Activated naive CD8-positive, alpha-beta T cell treated with anti-CD3 and anti-CD28 coated beads, Interleukin-2, amount 50 U/mL, for 16 hours (primary cell): ENCODE results near the gene ZBTB17.
"Not testable (repeated sequence)": the region's sequence is repeated elsewhere in the genome, so short reads cannot be mapped to it uniquely, and the experiment has no call there.

Experiments used
- DNase-seq: peaks from one replicate; pipeline ENCODE4 v3.0.0-alpha.2; 2020; ENCODE audit warnings: low read depth, low spot score

ZBTB17 gene

DNA sequence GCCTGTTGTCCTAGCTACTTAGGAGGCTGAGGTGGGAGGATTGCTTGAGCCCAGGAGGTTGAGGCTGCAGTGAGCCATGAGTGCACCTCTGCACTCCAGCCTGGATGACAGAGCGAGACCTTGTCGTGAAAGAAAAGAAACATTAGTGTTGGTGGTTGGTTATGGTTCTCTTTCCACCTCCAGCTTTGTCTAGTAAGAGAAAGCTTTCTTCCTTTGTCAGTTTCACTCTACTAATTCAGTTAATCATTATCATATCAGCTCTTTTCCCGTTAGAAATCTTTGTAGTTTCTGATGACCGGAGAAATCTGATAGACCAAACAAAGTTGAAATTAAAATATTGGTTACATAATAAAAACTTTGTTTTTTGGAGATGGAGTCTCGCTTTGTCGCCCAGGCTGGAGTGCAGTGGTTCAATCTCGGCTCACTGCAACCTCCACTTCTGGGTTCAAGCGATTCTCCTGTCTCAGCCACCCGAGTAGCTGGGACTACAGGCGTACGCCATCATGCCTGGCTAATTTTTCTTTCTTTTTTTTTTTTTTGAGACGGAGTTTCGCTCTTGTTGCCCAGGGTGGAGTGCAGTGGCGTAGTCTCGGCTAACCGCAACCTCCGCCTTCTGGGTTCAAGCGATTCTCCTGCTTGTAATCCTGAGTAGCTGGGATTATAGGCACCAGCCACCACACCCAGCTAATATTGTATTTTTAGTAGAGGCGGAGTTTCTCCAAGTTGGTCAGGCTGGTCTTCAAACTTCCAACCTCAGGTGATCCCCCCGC is 78.9 kb downstream of the ZBTB17 start:
- not testable (repeated sequence) for DNase-seq

GRCh38 chr1:15895233-15895632 is 80.7 kb downstream of the ZBTB17 start:
- no peak for DNase-seq

- not testable (repeated sequence) for DNase-seq
Observed at GRCh38 chr1:15892857-15893599, 82.9 kb downstream of the ZBTB17 start.
